HG03095 (cell line): Measurements from ENCODE around the gene NRBP1.
A peak's percentile ranks its signal among the peaks of the same experiment; 100 is the strongest.
"Not testable (repeated sequence)": the region's sequence is repeated elsewhere in the genome, so short reads cannot be mapped to it uniquely, and the experiment has no call there.

ENCODE experiments used
- ATAC-seq: cut with Tn5 transposase; IDR thresholded peaks from one replicate; pipeline ENCODE4 v1.9.1; 2021; ENCODE audit warnings: moderate library complexity; ENCODE audit not compliant: unreplicated experiment

NRBP1 gene

GRCh38 chr2:27421660-27422250 is 6.7 kb upstream of the NRBP1 start:
- ATAC-seq: no peak

- ATAC-seq: no peak
Measured at GRCh38 chr2:27422958-27423357, 5.5 kb upstream of the NRBP1 start.

GRCh38 chr2:27425039-27425438 is 3.4 kb upstream of the NRBP1 start:
- ATAC-seq: not testable (repeated sequence)

GRCh38 chr2:27427863-27428212 is 593 bp upstream of the NRBP1 start:
- no peak for ATAC-seq

GRCh38 chr2:27428978-27429541 is 629 bp downstream of the NRBP1 start:
- peak; percentile 65 for ATAC-seq

GRCh38 chr2:27431395-27431794 is 3.0 kb downstream of the NRBP1 start:
- ATAC-seq: no peak

- ATAC-seq: no peak
Measured at GRCh38 chr2:27435628-27436027, 7.2 kb downstream of the NRBP1 start.

GRCh38 chr2:27441226-27441926 is 12.9 kb downstream of the NRBP1 start:
- ATAC-seq: no peak

GRCh38 chr2:27441958-27442919 is 13.8 kb downstream of the NRBP1 start, which contains the start of gene KRTCAP3:
Gene KRTCAP3 (plus strand): TSS chr2:27442381. CDS start chr2:27442413, 32 bp downstream.
- no peak for ATAC-seq

- no peak for ATAC-seq
Measured at GRCh38 chr2:27442920-27443282, 14.5 kb downstream of the NRBP1 start.

- ATAC-seq: no peak
Measured at GRCh38 chr2:27445155-27445554, 16.7 kb downstream of the NRBP1 start.

GRCh38 chr2:27445615-27446014 is 17.2 kb downstream of the NRBP1 start:
- no peak for ATAC-seq

- no peak for ATAC-seq
Measured at GRCh38 chr2:27446057-27446456, 17.6 kb downstream of the NRBP1 start.

GRCh38 chr2:27448381-27448780 is 19.9 kb downstream of the NRBP1 start:
- ATAC-seq: no peak

- ATAC-seq: no peak
Measured at GRCh38 chr2:27451095-27451494, 22.7 kb downstream of the NRBP1 start.

GRCh38 chr2:27453968-27454367 is 25.5 kb downstream of the NRBP1 start:
- no peak for ATAC-seq

- ATAC-seq: no peak
Measured at GRCh38 chr2:27461118-27461517, 32.7 kb downstream of the NRBP1 start.

- ATAC-seq: no peak
Measured at GRCh38 chr2:27464443-27464842, 36.0 kb downstream of the NRBP1 start.

- no peak for ATAC-seq
Measured at GRCh38 chr2:27471961-27472360, 43.5 kb downstream of the NRBP1 start.

GRCh38 chr2:27485496-27485895 is 57.1 kb downstream of the NRBP1 start:
- no peak for ATAC-seq

GRCh38 chr2:27489118-27489497 is 60.7 kb downstream of the NRBP1 start:
- no peak for ATAC-seq
